WTC11 (cell line): ENCODE results near the gene SLC22A31.

Experiments
- CREB1 ChIP-seq: sonication (generic); formaldehyde crosslinking; IDR thresholded peaks from 2 replicates; pipeline ENCODE4 v1.8.0; 2023; ENCODE audit warnings: mild to moderate bottlenecking, missing genetic modification reagents
- CTCF ChIP-seq: fragments of 200-600 bp; IDR thresholded peaks from 2 replicates; pipeline ENCODE4 v1.8.0; 2022; ENCODE audit warnings: antibody characterized with exemption
- MAX ChIP-seq: sonication (generic); formaldehyde crosslinking; IDR thresholded peaks from 2 replicates; pipeline ENCODE4 v1.8.0; 2022; ENCODE audit warnings: mild to moderate bottlenecking, missing genetic modification reagents
- PRRX2 ChIP-seq: fragments of 250-450 bp; sonication (Bioruptor Pico); IDR thresholded peaks from 2 replicates; pipeline ENCODE4 v1.8.0; 2021; ENCODE audit warnings: mild to moderate bottlenecking
- SMAD3 ChIP-seq: sonication (generic); formaldehyde crosslinking; IDR thresholded peaks from 2 replicates; pipeline ENCODE4 v1.8.0; 2022; ENCODE audit warnings: missing genetic modification reagents, mild to moderate bottlenecking, borderline replicate concordance
- SP1 ChIP-seq: sonication (generic); formaldehyde crosslinking; conservative IDR thresholded peaks from 2 replicates; pipeline ENCODE4 v1.8.1; 2022; ENCODE audit warnings: missing genetic modification reagents
- TEAD1 ChIP-seq: sonication (generic); formaldehyde crosslinking; IDR thresholded peaks from 2 replicates; pipeline ENCODE4 v1.8.0; 2022; ENCODE audit warnings: mild to moderate bottlenecking, missing genetic modification reagents
- USF1 ChIP-seq: sonication (generic); formaldehyde crosslinking; IDR thresholded peaks from 2 replicates; pipeline ENCODE4 v1.8.0; 2022; ENCODE audit warnings: mild to moderate bottlenecking, missing genetic modification reagents

GRCh38 chr16:89152831-89153700, 47.3 kb downstream of the SLC22A31 start:
- TF ChIP-seq SMAD3 (CRISPR knock-in tag) (no peak), CTCF (no peak), PRRX2 (CRISPR knock-in tag) (no peak), MAX (CRISPR knock-in tag) (no peak), CREB1 (CRISPR knock-in tag) (no peak), SP1 (CRISPR knock-in tag) (no peak), TEAD1 (CRISPR knock-in tag) (no peak), USF1 (CRISPR knock-in tag) (no peak)
